Activated T-cell treated with anti-CD3 and anti-CD28 coated beads for 48 hours (primary cell): ENCODE measurements around the gene MYO3B.
"Not testable (repeated sequence)": the region's sequence is repeated elsewhere in the genome, so short reads cannot be mapped to it uniquely, and the experiment has no call there.

Source experiments
- DNase-seq: peaks from one replicate; pipeline ENCODE4 v3.0.0-alpha.2; 2020; ENCODE audit warnings: low read depth

Gene MYO3B

GRCh38 chr2:170509452-170510193, 331.7 kb downstream of the MYO3B start:
- peak; percentile 3 for DNase-seq

- DNase-seq, result no peak
Observed at GRCh38 chr2:170512266-170512665, 334.3 kb downstream of the MYO3B start.

GRCh38 chr2:170514140-170514539, 336.2 kb downstream of the MYO3B start:
- DNase-seq, result no peak

DNA sequence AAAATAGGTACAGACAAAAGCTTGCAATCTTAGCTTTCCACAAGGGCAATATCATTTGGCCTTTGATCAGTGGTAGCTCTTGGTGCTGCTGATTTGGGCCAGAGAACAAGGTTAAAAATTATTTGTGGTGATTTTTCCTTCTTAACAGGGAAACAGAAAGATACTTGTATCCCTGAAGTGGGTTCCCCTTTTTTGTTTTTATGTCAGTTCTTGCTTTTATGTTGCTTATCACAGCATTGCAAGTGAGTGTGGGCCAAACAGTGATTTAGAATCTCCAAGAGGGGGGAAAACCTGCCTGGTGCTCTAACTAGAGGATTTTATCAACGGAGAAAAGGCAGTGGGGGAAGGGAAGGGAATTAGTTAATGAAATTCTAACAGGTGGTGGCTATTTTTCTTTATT, 339.6 kb downstream of the MYO3B start:
- DNase-seq, result no peak

- DNase-seq, result no peak
Observed at GRCh38 chr2:170518911-170519310, 341.0 kb downstream of the MYO3B start.

- DNase-seq, result no peak
Observed at GRCh38 chr2:170521299-170521698, 343.4 kb downstream of the MYO3B start.

DNA sequence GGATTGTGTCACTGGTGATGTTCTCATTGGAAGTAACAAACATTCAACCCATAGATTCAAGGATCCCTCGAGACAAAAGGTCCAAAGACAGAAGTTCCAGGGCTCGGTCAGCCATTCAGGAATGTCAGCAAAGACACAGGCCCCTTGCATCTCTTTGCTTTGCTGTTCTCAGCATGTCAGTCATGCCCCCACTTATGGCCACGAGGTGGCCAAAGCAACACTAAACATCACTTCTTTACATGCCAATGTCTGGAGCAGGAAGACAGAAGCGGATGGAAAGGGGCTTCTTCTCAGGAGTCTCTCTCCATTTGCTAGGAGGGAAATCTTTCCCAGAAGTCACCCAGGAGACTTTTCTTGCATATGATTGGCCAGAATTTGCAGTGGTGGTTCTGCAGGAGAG, 345.6 kb downstream of the MYO3B start:
- DNase-seq, result no peak

- DNase-seq, result no peak
Observed at GRCh38 chr2:170524828-170525565, 347.1 kb downstream of the MYO3B start.

DNA sequence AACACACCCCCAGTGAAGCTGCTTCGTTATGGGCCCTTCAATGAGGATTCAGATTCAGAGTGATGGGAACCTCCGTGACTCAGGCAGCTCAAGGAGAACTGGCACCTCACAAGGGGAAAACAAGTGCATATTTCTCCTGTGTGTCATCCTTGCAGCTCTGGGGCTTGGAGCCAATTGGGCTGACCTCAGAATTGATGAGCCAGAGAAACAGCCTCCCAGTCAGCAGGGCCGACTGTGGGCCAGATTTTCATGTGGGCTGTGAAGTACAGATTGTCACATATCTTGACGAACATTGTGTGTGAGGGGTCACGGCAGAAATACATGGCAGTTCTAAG, 347.6 kb downstream of the MYO3B start:
- no peak for DNase-seq

GRCh38 chr2:170530284-170530745, 352.4 kb downstream of the MYO3B start:
- no peak for DNase-seq

DNA sequence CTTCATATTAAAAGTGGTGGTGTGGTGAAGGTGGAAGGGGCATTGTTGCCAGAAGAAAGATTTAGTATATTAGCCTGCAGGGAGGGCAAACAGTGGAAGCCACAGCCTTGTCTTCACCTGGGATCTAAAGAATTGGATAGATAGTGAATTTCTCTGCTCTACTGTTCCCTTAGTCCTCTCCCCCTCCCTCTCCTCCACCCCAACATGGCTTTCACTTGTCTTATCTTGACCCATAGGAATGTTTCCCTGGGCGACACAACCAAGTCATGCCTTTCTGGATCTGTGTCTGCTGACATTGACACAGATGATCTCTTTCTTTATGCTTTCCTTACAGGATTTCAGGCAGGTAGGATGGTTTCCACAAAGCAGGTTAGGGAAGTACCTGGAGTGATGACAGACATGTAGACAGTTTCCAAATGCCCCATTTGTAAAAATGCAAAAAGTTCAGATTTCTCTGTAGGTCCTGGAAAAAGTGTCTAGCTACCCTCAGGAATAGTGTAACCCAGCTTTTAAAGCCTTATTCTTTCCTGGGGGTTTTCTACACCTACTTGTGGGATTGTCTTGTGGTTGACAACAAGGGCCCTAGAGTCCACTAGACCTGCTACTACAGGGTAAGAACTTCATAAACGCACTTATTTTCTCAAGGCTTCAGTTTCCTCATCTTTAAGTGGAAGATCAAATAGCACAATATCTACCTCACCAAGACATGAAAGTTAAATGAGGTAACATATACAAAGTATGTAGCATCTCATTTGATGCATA, 353.0 kb downstream of the MYO3B start:
- no peak for DNase-seq

DNA sequence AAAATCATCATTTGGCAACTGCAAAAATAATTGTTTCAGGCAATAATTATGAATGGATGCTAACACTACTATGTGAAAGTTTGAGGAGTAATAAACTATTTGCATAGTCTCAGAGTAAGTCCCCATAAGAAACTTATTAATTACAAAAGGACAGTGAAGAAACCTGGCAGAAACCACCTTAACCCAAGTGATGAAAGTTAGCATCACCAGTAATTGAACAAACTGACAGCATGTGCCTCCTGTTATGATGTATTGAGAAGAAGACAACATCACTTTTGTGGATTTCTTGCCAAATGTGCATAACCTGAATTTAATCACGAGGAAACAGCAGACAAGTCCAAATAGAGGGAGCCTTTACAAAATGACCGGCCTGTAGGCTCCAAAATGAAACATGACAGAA, 353.9 kb downstream of the MYO3B start:
- no peak for DNase-seq

GRCh38 chr2:170533156-170533555, 355.2 kb downstream of the MYO3B start:
- DNase-seq, result no peak

DNA sequence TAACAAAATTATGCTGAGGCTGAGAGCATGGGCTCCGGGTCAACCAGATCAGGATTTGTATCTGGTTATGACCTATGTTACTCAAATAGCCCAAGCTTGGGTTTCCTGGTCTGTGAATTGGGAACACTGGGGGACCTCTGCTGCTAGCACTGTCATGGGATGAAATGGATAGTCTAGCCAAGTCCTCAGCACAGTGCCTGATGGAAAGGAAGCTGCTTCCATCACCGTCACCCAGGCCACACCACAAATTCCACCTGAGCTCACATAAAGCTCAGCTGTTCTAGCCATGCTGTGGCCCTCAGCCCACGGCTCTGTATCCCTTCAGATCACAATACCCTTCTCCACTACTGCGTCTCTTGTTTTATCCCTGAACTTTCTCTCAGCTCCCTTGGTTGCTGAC, 357.6 kb downstream of the MYO3B start:
- no peak for DNase-seq

DNA sequence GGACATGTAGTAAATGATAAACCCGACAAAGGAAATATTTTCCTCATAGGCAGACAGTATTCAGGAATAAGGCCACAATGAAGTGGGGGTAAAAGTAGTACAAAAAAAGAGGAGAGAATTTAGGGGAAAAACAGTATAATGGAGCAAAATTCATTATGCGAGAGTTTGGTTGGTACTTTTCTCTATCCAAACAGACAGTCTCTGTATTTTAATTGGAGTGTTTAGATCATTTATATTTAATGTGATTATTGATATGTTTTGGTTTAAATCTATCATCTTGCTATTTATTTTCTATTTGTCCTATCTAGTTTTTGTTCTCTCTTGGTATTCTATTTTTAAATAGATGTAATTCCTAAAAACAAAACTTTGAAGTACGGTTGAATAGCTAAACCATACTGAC, 366.9 kb downstream of the MYO3B start:
- no peak for DNase-seq

DNA sequence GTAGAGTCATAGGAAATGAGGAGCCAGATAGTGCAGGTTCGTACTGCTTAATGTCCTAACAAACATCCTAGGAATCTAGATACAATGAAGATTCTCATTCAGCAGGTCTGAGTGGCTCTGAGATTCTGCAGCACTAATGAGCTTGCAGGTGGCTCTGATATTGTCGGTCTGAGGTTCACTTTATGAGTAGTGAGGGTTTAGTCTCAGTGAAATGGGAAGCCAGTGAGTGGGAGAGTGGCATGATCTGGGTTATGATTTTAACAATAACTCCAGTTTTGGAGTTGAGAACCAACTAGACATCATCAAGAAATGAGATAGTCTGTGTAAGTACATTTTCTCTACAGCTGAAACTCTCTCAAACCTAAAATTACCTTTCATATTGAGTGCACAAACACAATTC, 370.4 kb downstream of the MYO3B start:
- no peak for DNase-seq

- no peak for DNase-seq
Observed at GRCh38 chr2:170550501-170550900, 372.6 kb downstream of the MYO3B start.

- not testable (repeated sequence) for DNase-seq
Observed at GRCh38 chr2:170551899-170552298, 374.0 kb downstream of the MYO3B start.

GRCh38 chr2:170553748-170554147, 375.8 kb downstream of the MYO3B start:
- no peak for DNase-seq

DNA sequence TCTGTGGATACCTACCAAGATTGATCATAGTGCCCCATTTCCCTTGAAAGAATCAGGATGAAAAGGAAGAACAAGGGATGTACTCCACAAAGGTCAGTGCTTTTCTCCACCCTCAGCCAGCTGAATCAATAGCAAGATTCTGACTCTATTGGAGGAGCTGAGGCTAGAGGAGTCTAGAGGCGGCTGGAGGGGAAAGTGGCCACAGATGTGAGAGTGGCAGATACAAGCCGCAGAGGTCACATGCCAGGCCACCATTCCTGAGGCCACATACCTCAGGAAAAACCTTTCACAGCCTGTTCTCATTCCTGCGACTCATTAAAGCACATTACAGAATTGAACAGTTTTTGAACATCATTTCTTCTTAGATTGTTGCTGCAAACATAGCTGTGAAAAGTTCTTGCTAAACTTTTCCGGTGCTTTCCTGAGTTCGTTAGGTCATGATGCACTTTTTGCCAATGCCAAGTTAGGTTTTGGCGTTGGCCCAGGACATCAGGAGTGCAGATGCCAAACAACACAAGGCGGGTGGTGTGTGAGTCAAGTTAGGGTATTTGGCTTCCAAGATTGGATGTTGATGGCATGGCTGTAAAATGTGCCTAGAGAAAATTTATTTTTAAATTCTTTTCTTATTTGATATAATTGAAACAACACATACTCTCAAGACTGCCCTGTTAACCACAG, 376.5 kb downstream of the MYO3B start:
- DNase-seq, result no peak

DNA sequence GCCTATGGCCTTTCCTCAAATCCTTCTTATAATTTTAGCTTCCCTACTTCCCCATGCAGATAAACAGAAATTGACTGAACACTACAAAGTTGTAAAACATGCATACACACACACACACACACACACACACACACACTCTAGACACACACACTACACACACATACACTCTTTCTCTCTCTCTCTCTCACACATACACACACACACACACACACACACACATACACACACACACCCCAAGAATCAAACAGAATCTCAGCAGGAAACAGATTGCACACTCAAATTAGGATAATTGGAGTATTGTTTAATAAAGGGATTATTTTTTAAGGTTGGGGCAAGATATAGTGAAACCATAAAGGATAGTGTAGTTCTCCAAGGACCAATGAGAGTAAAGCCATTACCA, 385.0 kb downstream of the MYO3B start:
- DNase-seq, result no peak

DNA sequence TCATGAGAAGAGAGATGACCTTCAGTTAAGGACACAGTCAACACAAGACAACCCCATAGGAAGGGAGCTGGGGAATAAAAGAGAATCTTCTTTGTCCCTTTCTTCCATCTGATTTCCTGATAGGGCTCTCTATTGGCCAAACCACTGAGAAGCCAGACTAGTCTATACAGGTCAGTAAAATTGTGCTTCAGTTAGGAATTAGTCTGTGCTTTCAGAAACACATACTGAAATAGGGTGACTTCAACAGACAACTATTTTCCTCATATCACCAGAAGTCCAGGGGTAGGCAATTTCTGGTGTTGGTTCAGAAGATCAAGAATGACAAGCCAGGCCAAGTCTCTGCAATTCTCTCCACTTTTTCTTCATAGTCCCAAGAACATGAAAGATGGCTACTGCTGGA, 385.5 kb downstream of the MYO3B start:
- DNase-seq, result no peak
